Measurements from ENCODE around the gene AADAT.
"Not testable (repeated sequence)": the region's sequence is repeated elsewhere in the genome, so short reads cannot be mapped to it uniquely, and the experiment has no call there.

AADAT gene

DNA sequence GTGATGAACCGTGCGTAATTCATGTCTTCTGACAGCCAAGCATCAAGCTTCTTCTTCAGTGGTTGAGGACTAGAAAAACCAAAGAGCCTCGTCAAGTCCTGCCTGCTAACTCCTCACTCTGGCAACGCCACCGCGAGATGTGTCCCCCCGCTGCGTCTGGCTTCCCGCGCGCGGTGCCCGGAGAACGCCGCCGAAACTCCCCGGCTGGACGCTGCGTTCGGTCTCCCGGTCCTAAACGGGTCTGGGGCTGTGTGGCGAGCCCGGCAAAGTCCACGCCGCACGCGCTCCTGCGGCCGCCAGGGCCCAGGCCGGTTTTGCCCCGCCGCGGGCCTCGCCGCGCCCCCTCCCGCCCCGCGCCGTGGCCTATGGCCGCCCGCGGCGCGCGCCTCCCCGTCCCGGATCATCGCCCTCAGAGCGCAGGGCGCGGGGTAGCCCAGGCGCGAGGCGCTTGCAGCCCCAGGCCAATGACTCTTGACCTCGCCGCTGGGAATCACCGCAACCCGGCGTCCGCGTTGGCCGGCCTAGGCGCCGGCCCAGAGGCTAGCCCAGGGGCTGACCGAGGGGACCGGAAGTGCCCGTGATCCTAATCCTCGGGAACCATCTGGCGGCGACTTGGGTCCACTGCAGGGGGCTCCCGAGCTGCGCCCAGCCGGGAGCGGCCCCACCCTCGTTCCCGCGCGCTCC lies at the start of gene AADAT:
TSS of gene AADAT (minus strand) at position 289 of the 684 bp plus-strand sequence. CDS start at position 23, 266 bp downstream.
- peak; percentile 70 to 92 for DNase-seq (ENCODE audit: low spot score in 2 of 2)
- Histone ChIP-seq H3K27me3 (ENCODE audit: low read depth) (no peaks in the 10 kb centered on the region), H3K4me3 (peak within 1 kb of the TSS; percentile 44), H3K4me1 (peaks cover 28% of the 10 kb centered on the region), H3K9me3 (no peaks in the 10 kb centered on the region), H3K36me3 (replicated peaks) (peaks cover 10% of the 10 kb centered on the region)
- in situ Hi-C loops (cut with MboI; ENCODE audit: low sequenced_read_pairs): no loop called here

DNA sequence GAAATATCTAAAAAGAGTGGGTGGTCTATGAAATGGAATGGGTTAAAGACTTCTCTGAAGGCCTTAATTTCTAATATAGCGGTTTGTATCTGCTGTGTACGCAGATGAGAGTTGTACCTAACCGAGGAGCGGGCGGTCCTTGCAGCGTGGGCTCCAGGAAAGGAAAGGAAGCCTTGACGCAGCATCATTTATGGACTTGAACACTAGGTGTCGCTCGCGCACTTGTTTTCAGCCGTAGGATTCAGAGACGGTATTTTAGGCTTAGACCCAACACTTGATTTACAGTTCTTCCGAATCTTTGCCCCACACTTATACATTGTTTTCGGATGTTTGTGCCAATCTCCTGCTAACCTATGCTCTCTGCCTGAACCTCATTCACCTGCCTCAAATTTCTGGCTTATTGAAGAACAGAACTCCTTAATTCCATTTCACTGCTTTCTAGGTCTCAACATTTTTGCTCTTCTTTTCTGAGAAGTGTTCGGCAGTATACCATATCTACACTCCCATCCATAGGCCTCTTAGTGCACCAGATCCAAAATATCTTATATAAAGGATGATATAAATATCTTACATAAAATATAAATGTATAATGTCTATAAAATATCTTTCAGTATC lies 48.9 kb upstream of the AADAT start:
- peak; percentile 65 to 85 for DNase-seq (ENCODE audit: low spot score in 2 of 2)
- in situ Hi-C loops (cut with MboI; ENCODE audit: low sequenced_read_pairs): loop anchor here (10.0 kb wide), 1 partner anchor 116 kb away; no protein-coding TSS in a partner anchor
- 0 out of 2 replicates have a peak, but pooled peaks cover under 1% of the 10 kb centered on the region for H3K9me3 ChIP-seq
- peaks cover 3% of the 10 kb centered on the region; the same call in 1 of the 2 replicates for H3K27me3 ChIP-seq (ENCODE audit: low read depth)
- no peaks in the 10 kb centered on the region for H3K36me3 ChIP-seq (replicated peaks)
- no peak overlapping the region for H3K4me3 ChIP-seq
- no peaks in the 10 kb centered on the region for H3K4me1 ChIP-seq

DNA sequence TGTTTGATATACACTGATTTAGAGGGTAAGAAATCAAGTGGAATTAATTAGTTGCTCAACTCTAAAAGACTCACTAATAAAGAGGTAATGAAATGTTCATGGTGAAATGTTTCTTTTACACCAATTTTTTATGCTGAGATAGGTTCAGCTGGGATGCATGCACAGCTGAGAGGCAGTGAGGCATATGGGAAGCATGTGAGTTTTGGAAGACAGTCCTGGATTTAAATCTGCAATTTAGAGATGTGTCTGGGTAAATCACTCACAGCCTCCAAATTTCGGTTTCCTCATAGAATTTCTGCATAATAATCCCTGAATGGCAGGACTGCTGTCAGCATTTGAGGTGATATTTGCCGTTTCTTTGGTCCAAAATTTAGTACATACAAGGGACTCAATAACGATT lies 48.2 kb upstream of the AADAT start:
- in situ Hi-C loops (cut with MboI; ENCODE audit: low sequenced_read_pairs): loop anchor here (10.0 kb wide), 1 partner anchor 117 kb away; no protein-coding TSS in a partner anchor
- no peak overlapping the region for H3K4me3 ChIP-seq
- H3K9me3 ChIP-seq: peaks cover 2% of the 10 kb centered on the region; the same call in 1 of the 2 replicates
- no peaks in the 10 kb centered on the region for H3K4me1 ChIP-seq
- DNase-seq (ENCODE audit: low spot score in 2 of 2): no peak
- peaks cover 3% of the 10 kb centered on the region; the same call in 1 of the 2 replicates for H3K27me3 ChIP-seq (ENCODE audit: low read depth)
- no peaks in the 10 kb centered on the region for H3K36me3 ChIP-seq (replicated peaks)

DNA sequence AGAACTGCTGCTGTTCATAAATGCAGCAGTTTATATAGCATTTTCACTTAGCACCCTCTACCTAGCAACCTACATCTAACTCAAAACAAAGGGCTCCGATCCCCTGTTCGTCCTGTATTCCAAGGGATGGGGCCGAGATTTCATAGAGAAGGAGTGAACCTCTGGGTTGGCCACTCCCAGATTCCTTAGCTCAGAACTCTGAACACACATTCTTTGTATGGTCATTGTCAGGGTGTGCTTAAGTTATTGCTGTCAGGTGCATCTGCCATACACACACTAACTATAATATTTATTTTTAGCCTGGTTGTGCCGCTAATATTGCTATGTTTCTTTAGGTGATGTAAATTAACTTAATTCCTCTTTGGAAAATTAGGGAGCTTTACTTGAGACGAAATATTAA lies 47.7 kb upstream of the AADAT start:
- no peaks in the 10 kb centered on the region; the same call in 1 of the 2 replicates for H3K27me3 ChIP-seq (ENCODE audit: low read depth)
- H3K36me3 ChIP-seq (replicated peaks): no peaks in the 10 kb centered on the region
- H3K4me3 ChIP-seq: no peak overlapping the region
- DNase-seq (ENCODE audit: low spot score in 2 of 2): no peak
- H3K4me1 ChIP-seq: no peaks in the 10 kb centered on the region
- H3K9me3 ChIP-seq: peaks cover 2% of the 10 kb centered on the region; the same call in 1 of the 2 replicates
- in situ Hi-C loops (cut with MboI; ENCODE audit: low sequenced_read_pairs): loop anchor here (10.0 kb wide), 1 partner anchor 117 kb away; no protein-coding TSS in a partner anchor

DNA sequence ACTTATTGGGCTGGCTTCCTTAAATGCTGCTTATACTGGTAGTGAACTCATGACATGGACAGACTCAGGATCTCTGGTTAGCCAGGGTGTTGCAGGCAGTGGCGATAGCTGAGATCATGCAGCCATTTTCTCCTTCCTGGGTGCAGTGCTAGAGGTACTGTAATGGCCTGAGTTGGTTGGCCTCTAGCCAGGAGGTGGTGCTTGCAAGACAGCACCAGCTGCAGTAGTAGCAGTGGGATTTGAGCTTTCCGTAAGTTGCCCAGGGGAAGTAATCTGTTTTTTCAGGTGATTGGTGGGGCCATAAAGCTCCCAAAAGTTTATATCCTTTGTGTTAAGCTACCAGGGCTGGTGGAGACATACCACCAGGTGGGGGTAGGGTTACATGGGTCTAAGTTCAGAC lies 45.1 kb upstream of the AADAT start:
- in situ Hi-C loops (cut with MboI; ENCODE audit: low sequenced_read_pairs): loop anchor here (10.0 kb wide), 1 partner anchor 120 kb away; no protein-coding TSS in a partner anchor
- H3K27me3 ChIP-seq (ENCODE audit: low read depth): no peaks in the 10 kb centered on the region
- H3K36me3 ChIP-seq (replicated peaks): no peaks in the 10 kb centered on the region

DNA sequence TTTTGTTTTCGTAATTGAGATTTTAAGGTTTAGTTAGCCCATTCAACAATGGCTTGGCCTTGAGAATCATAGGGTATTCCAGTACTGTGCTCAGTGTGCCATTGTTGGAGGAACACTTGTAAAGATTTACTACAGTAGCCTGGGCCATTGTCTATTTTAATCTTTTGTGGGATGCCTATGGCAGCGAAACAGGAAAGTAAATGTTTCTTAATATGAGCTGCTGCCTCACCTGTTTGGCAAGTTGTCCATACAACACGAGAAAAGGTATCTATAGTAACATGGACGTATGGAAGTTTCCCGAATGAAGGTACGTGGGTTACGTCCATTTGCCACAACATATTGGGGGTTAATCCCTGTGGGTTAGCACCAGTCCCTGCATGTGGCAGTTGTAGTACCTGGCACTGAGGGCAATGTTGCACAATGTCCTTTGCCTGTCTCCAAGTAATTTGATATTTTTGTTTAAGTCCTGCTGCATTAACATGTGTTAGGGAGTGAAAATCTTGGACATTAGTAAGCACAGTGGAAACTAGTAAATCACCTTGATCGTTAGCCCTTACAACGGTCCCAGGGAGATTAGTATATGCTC lies 38.6 kb upstream of the AADAT start:
- peak in 1 of 2 experiments; percentile 13 for DNase-seq (ENCODE audit: low spot score in 2 of 2)
- in situ Hi-C loops (cut with MboI; ENCODE audit: low sequenced_read_pairs): no loop called here
- H3K27me3 ChIP-seq (ENCODE audit: low read depth): no peaks in the 10 kb centered on the region

More for the DNA sequence above, 45.1 kb upstream of the AADAT start:
- peaks cover 2% of the 10 kb centered on the region; the same call in 1 of the 2 replicates for H3K9me3 ChIP-seq
- no peaks in the 10 kb centered on the region for H3K4me1 ChIP-seq
- H3K4me3 ChIP-seq: no peak overlapping the region
- DNase-seq (ENCODE audit: low spot score in 2 of 2): no peak

DNA sequence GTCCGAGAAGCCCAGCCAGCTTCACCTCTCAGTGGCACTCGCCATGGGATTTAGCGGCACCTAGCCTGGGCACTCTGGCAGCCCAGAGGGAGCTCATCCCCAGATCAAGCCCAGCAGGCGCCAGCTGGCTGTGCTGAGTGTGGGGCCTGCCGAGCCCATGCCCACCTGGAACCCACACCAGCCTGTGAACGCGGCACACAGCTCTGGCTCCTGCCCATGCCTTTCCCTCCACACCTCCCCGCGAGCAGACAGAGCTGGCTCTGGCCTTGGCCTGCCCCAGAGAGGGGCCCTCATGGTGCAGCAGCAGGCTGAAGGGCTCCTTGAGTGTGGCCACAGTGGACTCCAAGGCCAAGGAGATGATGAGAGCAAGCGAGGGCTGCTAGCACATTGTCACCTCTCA lies 38.0 kb upstream of the AADAT start:
- H3K4me1 ChIP-seq: peaks cover 4% of the 10 kb centered on the region
- no peak for DNase-seq (ENCODE audit: low spot score in 2 of 2)
- H3K9me3 ChIP-seq: no peaks in the 10 kb centered on the region; the same call in 1 of the 2 replicates
- no peak overlapping the region for H3K4me3 ChIP-seq
- no peaks in the 10 kb centered on the region for H3K27me3 ChIP-seq (ENCODE audit: low read depth)
- no peaks in the 10 kb centered on the region for H3K36me3 ChIP-seq (replicated peaks)
- in situ Hi-C loops (cut with MboI; ENCODE audit: low sequenced_read_pairs): no loop called here

More for the DNA sequence above, 38.6 kb upstream of the AADAT start:
- Histone ChIP-seq H3K36me3 (replicated peaks) (no peaks in the 10 kb centered on the region), H3K4me1 (no peaks in the 10 kb centered on the region; the same call in 1 of the 2 replicates), H3K4me3 (no peak overlapping the region), H3K9me3 (no peaks in the 10 kb centered on the region; the same call in 1 of the 2 replicates)

DNA sequence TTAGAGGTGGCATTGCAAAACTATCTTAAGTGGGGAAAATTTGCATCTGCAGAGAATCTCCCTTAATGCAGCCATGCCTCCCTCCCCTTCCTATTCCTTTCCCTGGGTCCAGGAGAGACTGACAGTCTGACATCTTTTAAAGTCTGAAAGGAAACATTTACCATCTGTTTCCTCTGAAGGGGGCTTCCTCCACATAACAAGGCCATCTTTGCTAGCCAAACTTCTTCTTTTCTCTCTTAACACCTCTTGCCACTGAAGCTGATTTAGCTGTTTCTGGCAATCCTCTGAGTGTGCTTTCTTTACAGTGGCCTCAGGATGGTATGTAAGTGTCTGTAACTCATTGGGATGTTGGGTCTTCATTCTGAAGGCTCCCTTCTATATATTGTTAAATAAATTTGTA lies 34.6 kb upstream of the AADAT start:
- in situ Hi-C loops (cut with MboI; ENCODE audit: low sequenced_read_pairs): no loop called here
- Histone ChIP-seq H3K36me3 (replicated peaks) (no peaks in the 10 kb centered on the region), H3K4me1 (peaks cover 9% of the 10 kb centered on the region), H3K9me3 (no peaks in the 10 kb centered on the region; the same call in 1 of the 2 replicates), H3K27me3 (ENCODE audit: low read depth) (no peaks in the 10 kb centered on the region), H3K4me3 (no peak overlapping the region)
- DNase-seq (ENCODE audit: low spot score in 2 of 2): no peak

DNA sequence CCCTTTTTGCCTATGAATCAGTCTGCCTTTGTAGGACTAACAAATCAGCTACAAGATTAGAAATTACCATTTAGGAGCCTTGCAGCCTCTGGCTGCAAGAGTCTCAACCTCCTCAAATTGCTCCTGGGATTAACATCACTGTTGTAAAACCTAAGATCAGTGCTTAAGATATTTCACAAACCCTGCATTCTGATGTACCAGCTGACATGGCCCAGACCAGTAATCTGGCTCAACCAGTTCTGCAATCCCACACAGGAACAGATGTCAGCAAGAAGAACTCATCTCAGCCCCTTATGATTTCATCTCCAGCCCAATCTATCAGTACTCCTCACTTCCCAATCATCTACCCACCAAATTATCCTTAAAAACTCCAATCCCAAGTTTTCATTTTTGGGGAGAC lies 32.5 kb upstream of the AADAT start:
- Histone ChIP-seq H3K4me3 (no peak overlapping the region), H3K36me3 (replicated peaks) (no peaks in the 10 kb centered on the region), H3K9me3 (no peaks in the 10 kb centered on the region; the same call in 1 of the 2 replicates), H3K4me1 (peaks cover 9% of the 10 kb centered on the region), H3K27me3 (ENCODE audit: low read depth) (no peaks in the 10 kb centered on the region)
- in situ Hi-C loops (cut with MboI; ENCODE audit: low sequenced_read_pairs): no loop called here
- peak; percentile 32 to 57 for DNase-seq (ENCODE audit: low spot score in 2 of 2)

DNA sequence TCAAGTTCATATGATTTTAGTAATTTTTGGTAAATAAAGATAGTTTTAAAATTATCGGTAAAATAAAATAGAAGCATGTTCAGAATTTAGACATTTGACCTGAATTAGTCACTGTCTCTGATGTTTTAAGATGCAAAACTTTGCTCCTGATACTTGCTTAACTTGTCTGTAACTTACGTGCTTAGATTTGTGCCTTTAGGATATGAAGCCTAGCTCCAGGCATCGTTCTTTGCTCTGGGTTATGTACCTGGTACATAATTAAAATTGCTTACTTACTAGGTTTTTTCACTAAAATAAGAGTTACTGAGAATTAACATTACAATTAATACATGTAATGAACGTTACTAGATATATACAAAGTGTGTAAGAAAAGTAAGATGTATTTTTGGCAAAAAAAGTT lies 24.9 kb upstream of the AADAT start:
- Histone ChIP-seq H3K4me1 (no peaks in the 10 kb centered on the region), H3K4me3 (no peak overlapping the region), H3K27me3 (ENCODE audit: low read depth) (peaks cover 3% of the 10 kb centered on the region; the same call in 1 of the 2 replicates), H3K9me3 (no peaks in the 10 kb centered on the region), H3K36me3 (replicated peaks) (no peaks in the 10 kb centered on the region)
- in situ Hi-C loops (cut with MboI; ENCODE audit: low sequenced_read_pairs): no loop called here
- DNase-seq (ENCODE audit: low spot score in 2 of 2): no peak

DNA sequence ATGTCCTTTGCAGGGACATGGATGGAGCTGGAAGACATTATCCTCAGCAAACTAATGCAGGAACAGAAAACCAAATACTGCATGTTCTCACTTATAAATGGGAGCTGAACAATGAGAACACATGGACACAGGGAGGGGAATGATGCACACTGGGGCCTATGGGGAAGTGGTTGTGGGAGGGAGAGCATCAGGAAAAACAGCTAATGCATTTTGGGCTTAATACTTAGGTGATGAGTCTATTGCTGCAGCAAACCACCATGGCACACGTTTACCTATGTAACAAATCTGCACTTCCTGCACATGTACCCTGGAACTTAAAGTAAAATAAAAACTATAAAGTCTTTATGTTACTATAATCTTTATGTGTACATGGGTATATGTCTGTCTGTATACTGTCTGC lies 24.4 kb upstream of the AADAT start:
- in situ Hi-C loops (cut with MboI; ENCODE audit: low sequenced_read_pairs); H3K9me3 ChIP-seq; H3K27me3 ChIP-seq (ENCODE audit: low read depth); H3K36me3 ChIP-seq (replicated peaks); DNase-seq (ENCODE audit: low spot score in 2 of 2); H3K4me1 ChIP-seq; H3K4me3 ChIP-seq: not testable (repeated sequence)

DNA sequence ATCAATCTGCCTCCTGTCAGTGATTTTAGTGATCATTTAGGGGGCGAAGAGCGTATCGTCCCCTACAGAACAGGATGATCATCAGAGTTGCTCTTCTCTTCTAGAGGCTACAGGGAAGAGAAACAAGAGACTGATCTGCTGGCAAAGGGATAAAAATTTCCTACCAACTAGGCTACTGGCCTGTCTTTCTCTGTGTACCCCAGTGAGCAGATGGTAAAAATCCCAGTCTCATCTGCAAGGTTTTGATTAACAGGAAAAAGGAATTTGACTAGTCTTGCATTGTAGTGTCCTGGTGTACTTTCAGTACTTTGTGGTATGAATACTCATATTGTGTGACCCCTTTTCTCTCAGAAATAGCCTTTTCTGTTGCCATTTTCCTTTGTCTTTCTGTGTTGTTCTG lies 21.8 kb upstream of the AADAT start:
- no peak for DNase-seq (ENCODE audit: low spot score in 2 of 2)
- Histone ChIP-seq H3K9me3 (no peaks in the 10 kb centered on the region), H3K27me3 (ENCODE audit: low read depth) (peaks cover 3% of the 10 kb centered on the region; the same call in 1 of the 2 replicates), H3K4me3 (no peak overlapping the region), H3K36me3 (replicated peaks) (no peaks in the 10 kb centered on the region), H3K4me1 (no peaks in the 10 kb centered on the region)
- in situ Hi-C loops (cut with MboI; ENCODE audit: low sequenced_read_pairs): no loop called here

DNA sequence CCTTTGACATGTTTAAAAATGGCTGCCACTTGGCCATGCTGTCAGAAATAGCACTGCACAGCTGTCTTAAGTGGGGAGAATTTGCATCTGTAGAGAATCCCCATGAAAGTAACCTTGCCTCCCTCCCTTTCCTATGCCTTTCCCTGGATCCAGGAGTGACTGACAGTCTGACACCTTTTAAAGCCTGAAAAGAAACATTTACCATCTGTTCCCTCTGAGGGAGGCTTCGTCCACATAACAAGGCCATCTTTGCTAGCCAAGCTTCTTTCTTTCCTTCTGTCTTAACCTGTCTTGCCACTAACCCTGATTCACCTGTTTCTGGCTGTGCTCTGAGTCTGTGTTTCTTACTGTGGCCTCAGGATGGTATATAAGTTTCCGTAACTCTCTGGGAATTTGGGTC lies 21.3 kb upstream of the AADAT start:
- DNase-seq (ENCODE audit: low spot score in 2 of 2): no peak
- in situ Hi-C loops (cut with MboI; ENCODE audit: low sequenced_read_pairs): no loop called here
- Histone ChIP-seq H3K4me3 (no peak overlapping the region), H3K9me3 (no peaks in the 10 kb centered on the region), H3K36me3 (replicated peaks) (no peaks in the 10 kb centered on the region), H3K4me1 (no peaks in the 10 kb centered on the region), H3K27me3 (ENCODE audit: low read depth) (peaks cover 3% of the 10 kb centered on the region; the same call in 1 of the 2 replicates)

DNA sequence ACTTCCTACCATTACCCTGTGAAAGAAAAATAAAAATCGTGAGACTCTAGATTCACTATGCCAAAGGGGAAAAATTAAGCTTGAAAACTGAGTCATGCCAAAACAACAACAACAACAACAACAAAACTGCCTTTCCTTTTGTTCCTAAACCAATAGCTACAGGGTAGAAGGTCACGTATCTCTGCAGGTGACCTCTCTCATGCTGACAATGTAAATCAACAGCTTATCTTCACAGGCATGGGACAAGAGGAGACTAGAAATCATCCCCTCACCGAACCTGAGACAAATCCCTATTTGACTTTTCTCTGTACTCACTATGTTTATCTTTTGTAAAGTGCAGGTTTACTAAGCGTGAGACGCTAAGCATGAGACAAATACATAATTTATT lies 20.5 kb upstream of the AADAT start:
- Histone ChIP-seq H3K9me3 (no peaks in the 10 kb centered on the region), H3K36me3 (replicated peaks) (no peaks in the 10 kb centered on the region), H3K4me3 (no peak overlapping the region), H3K27me3 (ENCODE audit: low read depth) (peaks cover under 1% of the 10 kb centered on the region; the same call in 1 of the 2 replicates), H3K4me1 (no peaks in the 10 kb centered on the region)
- in situ Hi-C loops (cut with MboI; ENCODE audit: low sequenced_read_pairs): no loop called here
- DNase-seq (ENCODE audit: low spot score in 2 of 2): no peak
